HG03460 (cell line): ENCODE results near the gene PHLPP1.
A peak's percentile ranks its signal among the peaks of the same experiment; 100 is the strongest.
"Not testable (repeated sequence)": the region's sequence is repeated elsewhere in the genome, so short reads cannot be mapped to it uniquely, and the experiment has no call there.

Source experiments
- ATAC-seq: cut with Tn5 transposase; IDR thresholded peaks from one replicate; pipeline ENCODE4 v1.9.1; 2021; ENCODE audit not compliant: unreplicated experiment

Gene PHLPP1

DNA sequence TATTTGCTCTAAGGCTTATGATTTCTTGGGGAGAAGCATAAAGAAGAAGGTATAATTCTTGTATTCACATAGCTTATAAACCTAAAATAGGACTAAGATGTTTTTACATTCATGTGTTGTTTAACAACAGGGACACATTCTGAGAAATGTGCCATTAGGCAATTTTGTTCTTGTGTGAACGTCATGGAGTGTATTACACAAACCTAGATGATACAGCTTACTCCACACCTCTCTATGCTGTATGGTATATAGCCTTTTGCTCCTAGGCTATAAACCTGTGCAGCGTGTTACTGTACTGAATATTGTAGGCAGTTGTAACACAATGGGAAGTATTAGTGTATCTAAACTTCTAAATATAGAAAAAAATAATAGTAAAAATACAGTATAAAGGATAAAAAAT is 92.1 kb downstream of the PHLPP1 start:
- ATAC-seq, result no peak

DNA sequence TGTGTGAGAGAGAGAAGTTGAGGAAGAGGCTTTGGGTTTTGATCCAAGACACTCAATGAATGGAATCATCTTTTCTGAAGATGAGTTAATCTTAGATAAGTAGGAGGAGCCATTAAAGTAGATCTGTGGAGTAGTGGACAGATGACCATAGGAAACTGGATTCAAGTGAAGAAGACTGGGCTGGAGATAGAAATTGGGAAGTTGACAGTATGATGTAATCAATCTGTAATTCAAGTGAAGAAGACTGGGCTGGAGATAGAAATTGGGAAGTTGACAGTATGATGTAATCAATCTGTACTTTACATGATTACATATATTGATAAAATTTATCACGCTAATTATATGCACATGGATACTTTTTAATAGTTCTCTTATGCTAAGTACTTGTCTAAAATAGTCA is 92.8 kb downstream of the PHLPP1 start:
- no peak for ATAC-seq

DNA sequence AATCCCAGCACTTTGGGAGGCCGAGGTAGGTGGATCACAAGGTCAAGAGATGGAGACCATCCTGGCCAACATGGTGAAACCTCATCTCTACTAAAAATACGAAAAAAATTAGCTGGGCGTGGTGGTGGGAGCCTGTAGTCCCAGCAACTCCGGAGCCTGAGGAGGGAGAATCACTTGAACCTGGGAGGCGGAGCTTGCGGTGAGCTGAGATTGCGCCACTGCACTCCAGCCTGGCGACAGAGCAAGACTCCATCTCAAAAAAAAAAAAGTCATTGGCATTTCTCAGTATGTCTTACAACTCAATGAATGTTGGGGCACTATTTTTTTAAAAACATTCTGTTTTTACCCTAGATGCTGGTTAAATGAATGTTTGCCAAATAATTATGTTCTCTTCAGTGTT is 94.1 kb downstream of the PHLPP1 start:
- ATAC-seq, result not testable (repeated sequence)

DNA sequence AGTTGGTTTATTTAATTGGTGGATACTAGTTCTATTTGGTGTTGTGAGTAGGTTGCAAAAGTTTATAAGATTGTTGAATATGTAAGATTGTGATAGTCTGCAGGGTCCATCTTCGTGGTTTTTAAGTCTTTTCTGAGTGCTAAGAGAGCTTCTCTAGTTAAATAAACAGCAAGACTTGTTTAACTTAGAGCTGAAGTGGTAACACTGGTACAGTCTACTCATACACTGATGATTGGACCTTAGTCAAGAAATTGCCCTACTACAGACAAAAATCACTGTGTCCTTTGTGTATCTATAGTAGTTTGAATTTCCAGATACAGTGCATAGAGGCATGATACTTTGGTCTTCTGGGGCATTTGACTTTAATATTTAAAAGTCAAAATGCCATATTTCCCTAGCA is 94.6 kb downstream of the PHLPP1 start:
- no peak for ATAC-seq

- no peak for ATAC-seq
Measured at GRCh38 chr18:62810682-62811081, 95.3 kb downstream of the PHLPP1 start.

- ATAC-seq, result no peak
Measured at GRCh38 chr18:62811674-62812073, 96.3 kb downstream of the PHLPP1 start.

- no peak for ATAC-seq
Measured at GRCh38 chr18:62812242-62812641, 96.9 kb downstream of the PHLPP1 start.

DNA sequence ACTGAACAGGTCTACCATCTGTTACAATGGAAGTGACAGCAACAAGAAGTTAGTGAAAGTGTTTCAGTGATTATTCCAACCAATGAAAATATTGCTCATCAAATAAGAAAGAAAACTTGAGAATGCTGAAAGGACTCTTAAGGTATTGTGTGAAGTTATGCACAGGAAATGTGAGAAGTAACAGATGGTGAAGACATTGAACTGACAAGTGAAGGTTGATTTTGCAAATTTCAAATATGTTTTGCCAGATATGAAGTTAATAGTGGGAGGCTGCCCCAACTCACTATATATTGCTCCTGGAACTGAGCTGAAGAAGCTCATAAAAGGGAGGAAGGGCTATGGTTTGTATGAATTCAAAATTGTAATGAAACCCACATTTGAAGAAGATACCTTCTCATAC is 97.5 kb downstream of the PHLPP1 start:
- no peak for ATAC-seq

GRCh38 chr18:62814132-62814759 is 98.9 kb downstream of the PHLPP1 start:
- no peak for ATAC-seq

DNA sequence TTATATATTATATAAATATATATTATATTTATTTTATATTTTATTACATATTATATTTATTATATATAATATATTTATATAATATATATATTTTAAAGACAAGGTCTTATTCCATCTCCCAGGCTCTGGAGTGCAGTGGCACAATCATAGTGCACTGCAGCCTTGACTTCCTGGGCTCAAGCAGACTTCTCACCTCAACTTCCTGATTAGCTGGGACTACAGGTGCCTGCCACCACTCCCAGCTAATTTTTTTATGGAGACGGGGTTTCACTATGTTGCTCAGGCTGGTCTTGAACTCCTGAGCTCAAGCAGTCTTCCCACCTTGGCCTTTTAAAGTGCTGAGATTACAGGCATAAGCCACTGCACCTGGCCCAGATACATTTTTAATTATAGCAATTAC is 110.0 kb downstream of the PHLPP1 start:
- ATAC-seq, result no peak

- ATAC-seq, result no peak
Measured at GRCh38 chr18:62827397-62827796, 112.1 kb downstream of the PHLPP1 start.

DNA sequence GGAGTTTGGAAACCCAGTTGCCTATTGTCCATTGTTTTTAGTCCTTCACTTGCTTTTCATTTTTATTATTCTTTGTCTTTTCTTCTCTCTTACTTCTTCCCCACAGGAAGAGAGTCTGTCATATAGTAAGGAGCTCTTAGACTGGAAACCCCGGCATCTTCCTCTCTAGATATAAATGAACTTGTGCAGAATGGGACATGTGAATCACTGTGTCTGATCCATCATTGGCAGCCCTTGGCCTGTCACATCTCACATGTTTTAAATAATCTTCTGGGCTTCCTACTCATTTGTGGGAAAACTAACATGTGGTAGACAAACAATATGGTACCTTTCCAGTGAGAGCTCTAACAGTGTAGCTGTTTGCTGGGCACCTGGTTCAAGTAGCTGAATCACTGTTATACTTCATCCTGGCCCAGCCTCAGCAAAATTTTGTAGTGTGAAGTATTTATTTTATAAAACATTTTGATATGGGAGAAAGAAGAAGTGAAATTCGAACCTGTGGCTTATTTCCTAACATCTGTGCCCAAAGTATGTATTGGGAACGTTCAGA is 112.8 kb downstream of the PHLPP1 start:
- ATAC-seq, result no peak

DNA sequence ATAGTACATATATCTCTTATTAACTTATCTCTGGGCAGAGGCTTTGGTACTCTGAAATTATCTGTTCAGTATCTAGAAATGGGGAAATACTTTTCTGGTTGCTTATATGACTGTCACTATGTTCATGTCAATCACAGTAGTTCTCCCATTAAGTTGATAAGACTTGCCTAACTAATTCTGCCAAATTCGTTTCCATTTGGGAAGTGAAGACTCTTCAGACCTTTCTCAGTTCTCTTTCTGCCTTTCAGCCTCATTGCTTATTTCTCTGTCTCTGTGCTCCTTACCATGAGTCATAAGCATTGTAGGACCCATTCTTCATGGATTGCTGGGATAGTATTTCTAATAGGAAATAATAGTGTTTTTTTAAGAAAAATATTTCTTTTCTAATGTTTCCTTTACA is 113.5 kb downstream of the PHLPP1 start:
- no peak for ATAC-seq

DNA sequence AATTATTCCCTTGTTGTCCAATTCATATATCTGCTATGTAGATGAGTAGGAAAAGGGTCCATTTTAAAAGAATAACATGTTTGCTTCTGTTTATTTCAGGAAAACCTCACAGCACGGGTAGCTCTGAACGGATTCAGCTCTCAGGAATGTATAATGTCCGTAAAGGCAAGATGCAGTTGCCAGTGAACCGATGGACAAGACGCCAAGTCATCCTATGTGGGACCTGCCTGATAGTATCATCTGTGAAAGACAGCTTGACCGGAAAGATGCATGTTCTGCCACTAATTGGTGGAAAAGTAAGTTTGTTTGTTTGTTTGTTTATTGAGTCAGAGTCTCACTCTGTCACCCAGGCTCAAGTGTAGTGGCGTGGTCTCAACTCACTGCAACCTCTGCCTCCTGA is 114.6 kb downstream of the PHLPP1 start:
- no peak for ATAC-seq

DNA sequence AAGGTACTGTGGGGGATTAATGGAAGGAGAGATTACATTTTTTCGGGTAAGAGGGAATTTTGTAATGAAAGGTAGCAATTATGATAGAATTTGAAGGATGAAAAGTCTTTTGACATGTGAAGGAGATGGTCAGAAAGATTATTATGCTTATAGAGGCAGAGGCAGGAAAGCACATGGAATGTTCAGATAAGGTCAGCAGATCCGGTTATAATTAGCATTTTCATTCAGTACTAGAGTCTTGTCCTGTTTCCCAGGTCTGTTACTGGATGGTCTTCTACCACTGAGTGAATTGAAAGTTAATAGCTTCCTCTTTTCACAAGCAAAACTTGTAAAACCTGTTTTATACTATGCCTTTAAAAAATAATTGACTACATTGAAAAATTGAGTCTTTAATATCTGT is 116.9 kb downstream of the PHLPP1 start:
- ATAC-seq, result no peak

DNA sequence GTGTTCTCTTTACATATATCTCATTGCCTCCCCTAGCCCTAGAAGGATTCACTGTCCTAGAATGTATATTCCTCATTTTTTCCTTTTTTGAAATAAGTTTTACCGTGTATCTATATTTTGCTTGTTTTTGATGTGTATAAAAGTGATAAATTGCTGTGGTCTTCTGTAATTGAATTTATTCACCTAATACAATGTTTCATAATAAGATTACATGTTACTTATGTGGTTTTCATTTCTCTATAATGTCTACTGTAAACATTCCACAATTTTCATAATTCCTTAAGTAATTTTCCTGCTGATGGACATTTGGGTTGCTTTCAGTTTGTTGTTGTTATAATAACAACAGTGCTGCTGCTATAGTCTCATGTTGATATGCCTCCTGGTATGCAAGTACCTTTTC is 118.2 kb downstream of the PHLPP1 start:
- no peak for ATAC-seq

DNA sequence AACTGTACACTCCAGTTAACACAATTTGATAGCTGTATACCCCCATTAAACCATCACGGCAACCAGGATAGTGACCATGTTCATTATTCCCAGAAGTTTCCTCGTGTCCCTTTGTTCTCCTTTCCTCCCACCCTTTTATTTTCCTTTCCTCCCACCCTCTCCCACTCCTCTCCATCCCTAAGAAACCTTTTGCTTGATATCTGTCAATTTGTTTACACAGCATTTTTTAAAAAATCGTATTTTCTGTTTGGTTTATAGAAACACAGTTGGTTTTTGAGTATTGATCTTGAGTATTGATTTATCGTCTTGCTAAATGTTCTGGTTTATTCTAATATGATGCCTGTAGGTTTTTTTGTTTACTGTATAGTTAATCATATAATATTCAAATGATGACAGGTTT is 119.4 kb downstream of the PHLPP1 start:
- ATAC-seq, result no peak

- no peak for ATAC-seq
Measured at GRCh38 chr18:62837011-62837410, 121.7 kb downstream of the PHLPP1 start.

DNA sequence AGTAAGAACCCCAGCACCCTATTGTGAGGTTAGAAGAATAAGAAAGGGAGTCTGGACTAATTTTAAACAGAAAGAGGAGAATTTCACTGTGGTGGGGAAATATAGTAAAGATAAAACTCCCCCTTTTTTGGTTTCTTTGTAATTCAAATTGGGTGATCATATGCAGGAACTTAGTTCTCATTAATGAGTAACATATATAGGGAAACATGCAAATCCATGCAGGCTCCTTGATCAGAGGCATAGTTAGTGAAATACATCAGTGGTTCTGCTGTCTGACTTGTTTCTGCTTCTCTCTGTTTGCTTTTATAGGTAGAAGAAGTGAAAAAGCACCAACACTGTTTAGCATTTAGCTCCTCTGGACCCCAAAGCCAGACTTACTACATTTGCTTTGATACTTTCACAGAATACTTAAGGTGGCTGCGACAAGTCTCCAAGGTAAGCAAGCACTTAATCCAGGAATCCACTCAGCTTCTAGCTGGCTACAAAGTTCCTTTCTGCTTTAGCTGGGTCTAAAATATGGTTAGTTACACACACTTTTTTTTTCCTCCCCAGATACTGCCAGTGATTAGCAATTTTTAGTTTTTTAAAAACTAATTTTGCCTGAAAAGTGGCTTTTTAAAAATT is 123.2 kb downstream of the PHLPP1 start:
- peak; percentile 86 for ATAC-seq

DNA sequence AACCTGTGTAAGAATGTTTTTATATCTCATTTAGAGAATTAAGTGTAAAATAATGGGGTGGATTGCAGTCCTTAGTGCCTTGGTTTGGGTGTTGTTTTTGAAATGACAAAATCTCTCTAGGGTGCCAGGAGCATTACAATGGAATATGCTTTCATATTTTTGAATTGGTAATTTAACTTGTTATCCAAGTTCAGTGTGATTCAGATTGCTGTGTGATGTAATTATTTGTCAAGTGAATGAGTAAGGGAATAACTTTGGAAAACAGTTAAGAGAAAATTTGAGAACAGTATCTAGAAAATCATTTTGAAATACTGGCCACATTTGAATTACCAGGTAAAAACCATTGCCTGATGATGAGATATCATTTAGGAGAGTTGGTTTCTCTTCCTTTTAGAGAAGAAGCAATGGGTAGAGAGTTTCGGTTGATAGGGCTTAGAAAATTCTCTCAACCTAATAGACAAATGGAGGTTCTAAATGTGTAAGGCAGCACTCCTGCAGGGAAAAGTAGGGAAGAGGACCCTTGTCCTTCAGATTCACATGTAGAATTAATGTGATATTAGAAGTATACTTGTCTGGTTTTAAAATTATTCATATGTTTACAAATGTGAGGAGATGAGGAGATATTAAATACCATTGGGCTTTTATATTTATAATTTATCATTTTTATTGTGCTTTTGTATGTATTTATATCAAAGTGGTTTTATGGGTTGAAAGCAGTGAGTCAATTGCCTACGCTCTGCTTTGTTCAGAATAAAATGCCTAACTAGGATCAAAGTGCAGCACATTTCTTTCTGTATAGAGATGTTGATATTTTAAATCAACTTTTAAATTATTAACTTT is 124.8 kb downstream of the PHLPP1 start:
- no peak for ATAC-seq

DNA sequence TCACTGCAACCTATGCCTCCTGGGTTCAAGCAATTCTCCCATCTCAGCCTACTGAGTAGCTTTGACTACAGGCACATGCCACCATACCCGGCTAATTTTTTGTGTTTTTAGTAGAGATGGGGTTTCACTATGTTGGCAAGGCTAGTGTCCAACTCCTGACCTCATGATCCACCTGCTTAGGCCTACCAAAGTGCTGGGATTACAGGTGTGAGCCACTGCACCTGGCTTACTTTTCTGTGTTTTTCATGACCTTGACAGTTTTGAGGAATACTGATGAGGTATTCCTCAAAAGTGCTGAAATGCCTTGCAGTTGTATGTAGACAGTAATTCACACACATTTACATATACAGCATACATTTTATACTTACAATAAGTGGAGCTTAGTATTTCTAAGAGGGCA is 126.1 kb downstream of the PHLPP1 start:
- no peak for ATAC-seq

GRCh38 chr18:62842898-62843297 is 127.6 kb downstream of the PHLPP1 start:
- no peak for ATAC-seq
